OCI-LY1 (cell line): ENCODE data around the gene PTGIR.
A peak's percentile ranks its signal among the peaks of the same experiment; 100 is the strongest.

ENCODE experiments used
- H2AFZ ChIP-seq: fragments of 200-600 bp; sonication (generic), shearing (Covaris generic); 2 replicates; pipeline ENCODE4 v1.6.0; 2014; ENCODE audit warnings: antibody characterized with exemption, mild to moderate bottlenecking, low read length
- H3F3A ChIP-seq: fragments of 200-600 bp; sonication (generic), shearing (Covaris generic); 2 replicates; pipeline ENCODE4 v1.6.0; 2014; ENCODE audit warnings: mild to moderate bottlenecking, antibody characterized with exemption, low read length, moderate library complexity; ENCODE audit not compliant: insufficient read depth
- H3K27ac ChIP-seq: fragments of 200-600 bp; sonication (generic); 2 replicates; pipeline ENCODE4 v1.5.1; 2014; ENCODE audit warnings: low read length, mixed run types, mild to moderate bottlenecking, low read depth; ENCODE audit not compliant: poor library complexity, severe bottlenecking
- H3K27me3 ChIP-seq: fragments of 200-600 bp; sonication (generic); 2 replicates; pipeline ENCODE4 v1.6.0; 2014; ENCODE audit warnings: antibody characterized with exemption, mild to moderate bottlenecking, low read length, moderate library complexity; ENCODE audit not compliant: insufficient read depth
- H3K36me3 ChIP-seq: fragments of 200-600 bp; sonication (generic); 2 replicates; pipeline ENCODE4 v1.6.1; 2014; ENCODE audit warnings: mild to moderate bottlenecking, antibody characterized with exemption, low read length, moderate library complexity, mixed read lengths; ENCODE audit not compliant: insufficient read depth
- H3K4me1 ChIP-seq: fragments of 200-600 bp; sonication (generic); 2 replicates; pipeline ENCODE4 v1.5.1; 2014; ENCODE audit warnings: mild to moderate bottlenecking, low read length, moderate library complexity; ENCODE audit not compliant: insufficient read depth, severe bottlenecking
- H3K4me2 ChIP-seq: fragments of 200-600 bp; sonication (generic), shearing (Covaris generic); 2 replicates; pipeline ENCODE4 v1.6.1; 2014; ENCODE audit warnings: low read length
- H3K4me3 ChIP-seq: fragments of 200-600 bp; sonication (generic); 2 replicates; pipeline ENCODE4 v1.5.1; 2014; ENCODE audit warnings: low read length, low read depth, mild to moderate bottlenecking, mixed read lengths; ENCODE audit not compliant: poor library complexity, severe bottlenecking
- H3K79me2 ChIP-seq: fragments of 200-600 bp; shearing (Covaris generic); 2 replicates; pipeline ENCODE4 v1.6.1; 2016; ENCODE audit warnings: mixed run types, low read length, mixed read lengths; ENCODE audit not compliant: insufficient read depth
- H3K9ac ChIP-seq: fragments of 200-600 bp; sonication (generic), shearing (Covaris generic); 2 replicates; pipeline ENCODE4 v1.6.1; 2014; ENCODE audit warnings: mild to moderate bottlenecking, low read length, mixed read lengths
- H3K9me2 ChIP-seq: fragments of 200-600 bp; sonication (generic), shearing (Covaris generic); 2 replicates; pipeline ENCODE4 v1.6.1; 2014; ENCODE audit warnings: low read depth, mild to moderate bottlenecking, low read length, mixed read lengths
- H3K9me3 ChIP-seq: fragments of 200-600 bp; shearing (Covaris generic); 2 replicates; pipeline ENCODE4 v1.6.1; 2014; ENCODE audit warnings: low read length, mixed read lengths
- H4K20me1 ChIP-seq: fragments of 200-600 bp; sonication (generic), shearing (Covaris generic); 2 replicates; pipeline ENCODE4 v1.6.0; 2016; ENCODE audit warnings: mild to moderate bottlenecking, low read length; ENCODE audit not compliant: insufficient read depth
- EZH2 ChIP-seq: fragments of 200-600 bp; sonication (generic), shearing (Covaris generic); IDR thresholded peaks from 2 replicates; pipeline ENCODE4 v1.8.0; 2017; ENCODE audit warnings: borderline replicate concordance, mixed run types, mild to moderate bottlenecking, antibody characterized with exemption, low read length, moderate library complexity, mixed read lengths
- TF ChIP-seq, protein P1 (sequence below): fragments of 200-600 bp; sonication (generic), shearing (Covaris generic); IDR thresholded peaks from 2 replicates; pipeline ENCODE4 v1.5.1; 2017; ENCODE audit warnings: mild to moderate bottlenecking, antibody characterized with exemption, low read length, moderate library complexity, mixed read lengths

Gene PTGIR

DNA sequence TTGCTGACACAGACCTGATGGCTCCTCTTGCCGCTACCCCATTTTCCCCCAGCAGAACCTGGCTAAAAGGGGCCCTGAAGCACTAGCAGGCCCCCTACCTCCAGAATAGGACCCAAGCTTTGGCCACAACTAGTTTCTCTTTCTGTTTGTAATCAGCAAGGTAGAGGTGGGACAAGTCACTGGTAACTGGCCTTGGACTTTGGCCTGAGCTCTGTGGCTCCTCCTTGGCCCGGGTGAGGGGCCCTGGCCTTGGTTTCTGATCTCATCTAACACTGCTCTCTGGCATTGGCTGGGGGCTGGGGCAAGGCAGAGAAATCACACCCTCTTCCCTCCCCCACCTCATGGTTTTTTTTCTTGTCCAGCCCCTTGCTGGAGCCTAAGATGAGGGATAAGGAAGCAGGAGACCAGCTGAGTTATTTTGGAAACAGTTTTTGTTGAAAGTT lies 21.7 kb downstream of the PTGIR start:
- peaks cover 7% of the 10 kb centered on the region for H3K9me3 ChIP-seq
- H3K4me1 ChIP-seq: peaks cover 21% of the 10 kb centered on the region
- no peak for TF ChIP-seq EZH2
- TF ChIP-seq, protein P1, sequence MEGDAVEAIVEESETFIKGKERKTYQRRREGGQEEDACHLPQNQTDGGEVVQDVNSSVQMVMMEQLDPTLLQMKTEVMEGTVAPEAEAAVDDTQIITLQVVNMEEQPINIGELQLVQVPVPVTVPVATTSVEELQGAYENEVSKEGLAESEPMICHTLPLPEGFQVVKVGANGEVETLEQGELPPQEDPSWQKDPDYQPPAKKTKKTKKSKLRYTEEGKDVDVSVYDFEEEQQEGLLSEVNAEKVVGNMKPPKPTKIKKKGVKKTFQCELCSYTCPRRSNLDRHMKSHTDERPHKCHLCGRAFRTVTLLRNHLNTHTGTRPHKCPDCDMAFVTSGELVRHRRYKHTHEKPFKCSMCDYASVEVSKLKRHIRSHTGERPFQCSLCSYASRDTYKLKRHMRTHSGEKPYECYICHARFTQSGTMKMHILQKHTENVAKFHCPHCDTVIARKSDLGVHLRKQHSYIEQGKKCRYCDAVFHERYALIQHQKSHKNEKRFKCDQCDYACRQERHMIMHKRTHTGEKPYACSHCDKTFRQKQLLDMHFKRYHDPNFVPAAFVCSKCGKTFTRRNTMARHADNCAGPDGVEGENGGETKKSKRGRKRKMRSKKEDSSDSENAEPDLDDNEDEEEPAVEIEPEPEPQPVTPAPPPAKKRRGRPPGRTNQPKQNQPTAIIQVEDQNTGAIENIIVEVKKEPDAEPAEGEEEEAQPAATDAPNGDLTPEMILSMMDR: no peak
- H3F3A ChIP-seq: no peaks in the 10 kb centered on the region
- H3K27me3 ChIP-seq: no peaks in the 10 kb centered on the region; the same call in 1 of the 2 replicates
- peak overlapping the region; percentile 98 for H3K4me3 ChIP-seq
- no peak overlapping the region for H3K27ac ChIP-seq
- H3K9ac ChIP-seq: peak overlapping the region; percentile 100; the same call in 1 of the 2 replicates
- peaks cover 21% of the 10 kb centered on the region for H3K79me2 ChIP-seq
- H4K20me1 ChIP-seq: no peaks in the 10 kb centered on the region
- no peaks in the 10 kb centered on the region for H3K9me2 ChIP-seq
- H3K36me3 ChIP-seq: peaks cover 30% of the 10 kb centered on the region
- H2AFZ ChIP-seq: no peak overlapping the region
- peak overlapping the region; percentile 84 for H3K4me2 ChIP-seq

DNA sequence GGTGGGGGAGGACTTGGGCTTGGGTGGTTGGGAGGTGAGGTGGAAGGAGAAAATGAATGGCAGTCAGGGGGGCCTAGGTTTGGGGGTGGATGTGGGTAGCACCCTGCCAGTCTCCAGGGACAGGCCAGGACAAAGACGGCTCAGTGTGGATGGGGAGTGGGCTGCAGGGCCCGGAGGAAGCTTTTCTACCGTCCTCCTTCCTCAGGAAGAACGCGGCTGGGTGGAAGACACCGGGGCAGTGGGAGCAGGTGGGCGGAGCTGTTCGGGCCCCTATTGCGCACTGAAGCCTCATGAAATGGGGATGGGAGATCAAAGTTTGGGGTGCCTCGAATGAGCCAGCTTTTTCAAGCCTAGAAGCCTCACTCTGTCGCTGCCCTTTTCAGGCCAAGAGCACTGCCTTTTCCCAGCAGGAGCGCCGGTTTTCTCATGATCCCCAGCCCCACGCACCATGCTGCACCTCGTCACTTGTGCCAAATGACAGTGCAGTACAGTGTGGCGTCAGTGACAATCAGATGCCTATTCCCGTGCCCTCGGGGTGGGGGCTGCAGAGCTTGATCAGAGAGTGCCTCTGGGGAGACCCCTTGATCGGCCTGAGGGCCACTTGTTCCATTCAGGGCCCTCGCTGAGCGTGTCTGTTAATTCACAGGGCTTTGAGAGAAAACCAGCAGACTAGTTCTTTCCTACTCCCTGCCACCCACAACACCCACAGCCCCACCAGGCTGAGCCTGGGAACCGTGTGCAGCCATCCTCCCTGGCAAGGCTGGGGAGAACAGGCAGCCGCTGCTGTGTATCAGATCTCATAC lies 22.3 kb downstream of the PTGIR start:
- Histone ChIP-seq H3K4me1 (peaks cover 21% of the 10 kb centered on the region), H4K20me1 (no peaks in the 10 kb centered on the region), H3K4me2 (peak overlapping the region; percentile 84), H3K4me3 (peak overlapping the region; percentile 98), H3K27ac (no peak overlapping the region), H3K27me3 (no peaks in the 10 kb centered on the region; the same call in 1 of the 2 replicates), H3K9ac (peak overlapping the region; percentile 100), H3F3A (no peaks in the 10 kb centered on the region), H3K9me2 (no peaks in the 10 kb centered on the region), H3K79me2 (peaks cover 21% of the 10 kb centered on the region), H3K36me3 (peaks cover 24% of the 10 kb centered on the region), H3K9me3 (peaks cover 7% of the 10 kb centered on the region), H2AFZ (no peak overlapping the region)
- TF ChIP-seq, protein P1: no peak
- TF ChIP-seq EZH2: no peak

DNA sequence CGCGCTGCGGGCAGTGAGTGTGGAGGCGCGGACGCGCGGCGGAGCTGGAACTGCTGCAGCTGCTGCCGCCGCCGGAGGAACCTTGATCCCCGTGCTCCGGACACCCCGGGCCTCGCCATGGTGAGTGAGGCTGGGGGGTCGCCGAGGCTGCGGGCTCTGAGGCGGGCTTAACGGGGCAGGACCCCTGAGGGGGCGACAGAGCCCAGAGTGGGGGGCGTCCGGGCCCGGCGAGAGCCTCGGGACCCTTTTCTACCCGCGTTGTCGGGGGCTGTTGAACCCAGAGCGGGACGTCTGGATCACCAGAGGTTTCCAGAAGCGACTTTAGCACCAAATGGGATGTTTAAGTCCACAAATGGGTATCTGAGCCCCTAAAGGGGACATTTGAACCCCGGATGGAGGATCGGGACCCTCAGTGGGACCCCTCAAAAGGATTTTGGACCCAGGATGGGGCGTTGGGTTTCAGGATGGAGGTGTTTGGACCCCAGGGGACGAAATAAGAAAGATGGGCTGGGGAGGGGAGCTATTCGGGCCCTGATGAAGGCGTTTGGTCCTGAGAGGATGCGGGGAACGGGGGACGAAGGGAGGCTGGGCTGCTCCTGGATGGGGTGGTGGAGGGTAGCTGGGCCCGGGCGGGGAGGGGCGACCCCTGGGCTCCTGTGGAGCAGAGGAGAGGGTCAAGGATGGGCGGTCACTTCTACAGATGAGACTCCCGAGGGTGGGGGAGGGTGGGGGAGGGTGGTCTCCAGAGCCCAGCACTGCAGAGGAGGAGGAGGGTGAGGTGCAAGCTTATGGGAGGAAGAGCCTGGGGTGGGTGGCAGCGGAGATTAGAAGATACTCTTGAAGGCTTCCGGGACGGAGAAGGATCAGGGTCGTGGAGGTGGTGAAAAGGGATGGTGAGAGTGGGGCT lies 23.3 kb downstream of the PTGIR start, which contains the start of gene CALM3:
Gene CALM3 (plus strand): TSS at position 13 of the 907 bp plus-strand sequence. CDS start 105 bp downstream, at position 118.
- no peaks in the 10 kb centered on the region for H3K9me2 ChIP-seq
- TF ChIP-seq, protein P1: no peak
- no peak for TF ChIP-seq EZH2
- H2AFZ ChIP-seq: peak within 1 kb of the TSS; percentile 86
- peak within 1 kb of the TSS; percentile 100 for H3K9ac ChIP-seq
- H3K4me3 ChIP-seq: peak within 1 kb of the TSS; percentile 98
- H3K79me2 ChIP-seq: peaks cover 21% of the 10 kb centered on the region
- peaks cover 7% of the 10 kb centered on the region for H3K9me3 ChIP-seq
- peaks cover 21% of the 10 kb centered on the region for H3K4me1 ChIP-seq
- no peaks in the 10 kb centered on the region; the same call in 1 of the 2 replicates for H3K27me3 ChIP-seq
- peak within 1 kb of the TSS; percentile 84 for H3K4me2 ChIP-seq
- H3K27ac ChIP-seq: peak within 1 kb of the TSS; percentile 94
- no peaks in the 10 kb centered on the region for H3F3A ChIP-seq
- H4K20me1 ChIP-seq: no peaks in the 10 kb centered on the region
- H3K36me3 ChIP-seq: peaks cover 14% of the 10 kb centered on the region
